Stomach smooth muscle (tissue), 2 donors: ENCODE measurements around the gene LAMP1.

ENCODE experiments used
- H3K27ac ChIP-seq: one replicate; pipeline ENCODE4 v1.7.0; 2013; ENCODE audit warnings: mild to moderate bottlenecking, low read length, inconsistent platforms
- H3K27me3 ChIP-seq, 2 donors: one replicate each; pipeline ENCODE4 v1.7.0; 2013; ENCODE audit warnings: low read length in 2 of 2; ENCODE audit not compliant: insufficient read depth in 2 of 2, control insufficient read depth in 1 of 2
- H3K36me3 ChIP-seq, 2 donors: one replicate each; pipeline ENCODE4 v1.7.0; 2013; ENCODE audit warnings: low read length in 2 of 2; ENCODE audit not compliant: control insufficient read depth in 2 of 2, insufficient read depth in 2 of 2
- H3K4me1 ChIP-seq: one replicate; pipeline ENCODE4 v1.7.0; 2013; ENCODE audit warnings: low read length; ENCODE audit not compliant: control insufficient read depth, insufficient read depth
- H3K4me3 ChIP-seq, 2 donors: one replicate each; pipeline ENCODE4 v1.7.0; 2013; ENCODE audit warnings: low read length in 2 of 2
- H3K9ac ChIP-seq, 2 donors: one replicate each; pipeline ENCODE4 v1.7.0; 2013; ENCODE audit warnings: low read length in 2 of 2, mild to moderate bottlenecking in 1 of 2
- H3K9me3 ChIP-seq, 2 donors: one replicate each; pipeline ENCODE4 v1.7.0; 2013; ENCODE audit warnings: low read length in 2 of 2; ENCODE audit not compliant: control insufficient read depth in 2 of 2
- donor health status: healthy.
- donor health status: Pancreatic carcinoma.

The LAMP1 gene

GRCh38 chr13:113355621-113356020 lies 58.6 kb downstream of the LAMP1 start:
- no peaks in the 10 kb centered on the region for H3K9me3 ChIP-seq
- H3K4me1 ChIP-seq: no peaks in the 10 kb centered on the region
- peaks cover 0 to 7% of the 10 kb centered on the region in 2 donors for H3K36me3 ChIP-seq
- no peak overlapping the region for H3K9ac ChIP-seq
- H3K4me3 ChIP-seq: no peak overlapping the region
- H3K27ac ChIP-seq: no peak overlapping the region
- no peaks in the 10 kb centered on the region for H3K27me3 ChIP-seq

GRCh38 chr13:113356596-113356995 lies 59.6 kb downstream of the LAMP1 start:
- no peaks in the 10 kb centered on the region for H3K9me3 ChIP-seq
- H3K4me3 ChIP-seq: no peak overlapping the region
- no peak overlapping the region for H3K9ac ChIP-seq
- peaks cover 0 to 7% of the 10 kb centered on the region in 2 donors for H3K36me3 ChIP-seq
- no peaks in the 10 kb centered on the region for H3K27me3 ChIP-seq
- no peak overlapping the region for H3K27ac ChIP-seq
- H3K4me1 ChIP-seq: no peaks in the 10 kb centered on the region

- no peak overlapping the region for H3K27ac ChIP-seq
Measured at GRCh38 chr13:113357529-113357928, 60.5 kb downstream of the LAMP1 start.

GRCh38 chr13:113358653-113359190 lies 61.7 kb downstream of the LAMP1 start:
- Histone ChIP-seq H3K9ac (no peak overlapping the region), H3K9me3 (no peaks in the 10 kb centered on the region), H3K36me3 (peaks cover 0 to 2% of the 10 kb centered on the region in 2 donors), H3K27me3 (no peaks in the 10 kb centered on the region), H3K4me1 (peaks cover 5% of the 10 kb centered on the region), H3K27ac (no peak overlapping the region), H3K4me3 (no peak overlapping the region)

More at GRCh38 chr13:113357529-113357928, 60.5 kb downstream of the LAMP1 start:
- H3K4me1 ChIP-seq: peaks cover under 1% of the 10 kb centered on the region
- H3K9me3 ChIP-seq: no peaks in the 10 kb centered on the region
- H3K27me3 ChIP-seq: no peaks in the 10 kb centered on the region
- H3K9ac ChIP-seq: no peak overlapping the region
- peaks cover 0 to 7% of the 10 kb centered on the region in 2 donors for H3K36me3 ChIP-seq
- H3K4me3 ChIP-seq: no peak overlapping the region

- H3K27me3 ChIP-seq: no peaks in the 10 kb centered on the region
Measured at GRCh38 chr13:113359571-113359970, 62.5 kb downstream of the LAMP1 start.

GRCh38 chr13:113360446-113360845 lies 63.4 kb downstream of the LAMP1 start:
- H3K4me1 ChIP-seq: peaks cover 14% of the 10 kb centered on the region

More at GRCh38 chr13:113359571-113359970, 62.5 kb downstream of the LAMP1 start:
- no peak overlapping the region for H3K27ac ChIP-seq
- no peaks in the 10 kb centered on the region for H3K9me3 ChIP-seq
- no peak overlapping the region for H3K9ac ChIP-seq
- no peak overlapping the region for H3K4me3 ChIP-seq
- peaks cover 6% of the 10 kb centered on the region for H3K4me1 ChIP-seq
- peaks cover 0 to 2% of the 10 kb centered on the region in 2 donors for H3K36me3 ChIP-seq

GRCh38 chr13:113361406-113361805 lies 64.4 kb downstream of the LAMP1 start:
- peaks cover 14% of the 10 kb centered on the region for H3K4me1 ChIP-seq
- no peak overlapping the region for H3K27ac ChIP-seq
- H3K9me3 ChIP-seq: no peaks in the 10 kb centered on the region
- no peaks in the 10 kb centered on the region for H3K36me3 ChIP-seq
- no peak overlapping the region for H3K9ac ChIP-seq
- H3K4me3 ChIP-seq: no peak overlapping the region
- H3K27me3 ChIP-seq: no peaks in the 10 kb centered on the region

More at GRCh38 chr13:113360446-113360845, 63.4 kb downstream of the LAMP1 start:
- H3K27me3 ChIP-seq: no peaks in the 10 kb centered on the region
- no peaks in the 10 kb centered on the region for H3K36me3 ChIP-seq
- no peak overlapping the region for H3K9ac ChIP-seq
- H3K9me3 ChIP-seq: no peaks in the 10 kb centered on the region
- H3K27ac ChIP-seq: no peak overlapping the region
- H3K4me3 ChIP-seq: no peak overlapping the region

- H3K4me1 ChIP-seq: peaks cover 14% of the 10 kb centered on the region
- no peaks in the 10 kb centered on the region for H3K36me3 ChIP-seq
- H3K4me3 ChIP-seq: peak overlapping the region; percentile 53 to 75
- H3K9me3 ChIP-seq: no peaks in the 10 kb centered on the region
- peak overlapping the region; percentile 69 for H3K27ac ChIP-seq
- H3K9ac ChIP-seq: peak overlapping the region; percentile 77 to 79
- H3K27me3 ChIP-seq: no peaks in the 10 kb centered on the region
Measured at GRCh38 chr13:113364311-113364889, 67.4 kb downstream of the LAMP1 start.

- Histone ChIP-seq H3K27ac (peak overlapping the region; percentile 69), H3K4me1 (peaks cover 14% of the 10 kb centered on the region), H3K9ac (peak overlapping the region; percentile 77 to 79), H3K9me3 (no peaks in the 10 kb centered on the region), H3K36me3 (no peaks in the 10 kb centered on the region), H3K4me3 (peak overlapping the region; percentile 53 to 75), H3K27me3 (no peaks in the 10 kb centered on the region)
Measured at GRCh38 chr13:113364901-113365582, 68.0 kb downstream of the LAMP1 start.

- Histone ChIP-seq H3K36me3 (no peaks in the 10 kb centered on the region), H3K9me3 (no peaks in the 10 kb centered on the region), H3K27ac (no peak overlapping the region), H3K4me3 (peak overlapping the region in 1 of 2 donors; percentile 75), H3K27me3 (no peaks in the 10 kb centered on the region), H3K9ac (no peak overlapping the region), H3K4me1 (peaks cover 14% of the 10 kb centered on the region)
Measured at GRCh38 chr13:113365583-113365970, 68.5 kb downstream of the LAMP1 start.
